ENCODE data around the gene JAG2. TPM values are rescaled to one million over a fixed set of nuclear protein-coding genes. Genes with fewer than 3 reads are reported as not detected.

JAG2 gene
- total RNA-seq, 1 donor from 2014 or later, result 0.44 TPM

- DNase-seq (no peak), ATAC-seq (ENCODE audit: low read depth) (no peak)
- Mint-ChIP-seq H3K27me3 (no peaks in the 10 kb centered on the region), H3K9me3 (no peaks in the 10 kb centered on the region), H3K4me3 (no peak overlapping the region), H3K4me1 (no peaks in the 10 kb centered on the region), H3K27ac (no peak overlapping the region), H3K36me3 (ENCODE audit: low read depth) (no peaks in the 10 kb centered on the region)
- CTCF ChIA-PET, result no interaction called here
- intact Hi-C loops (cut with micrococcal nuclease), result no loop called here
- POLR2A ChIA-PET, result no interaction called here
- TF ChIP-seq CTCF (IDR thresholded peaks at IDR 0.05), result no peak
Measured at GRCh38 chr14:105146181-105146975, 22.2 kb downstream of the JAG2 start.

- ATAC-seq (ENCODE audit: low read depth) (no peak), DNase-seq (no peak)
- no peak overlapping the region for H3K4me3 Mint-ChIP-seq
- intact Hi-C loops (cut with micrococcal nuclease), result no loop called here
- H3K27me3 Mint-ChIP-seq, result no peaks in the 10 kb centered on the region
- TF ChIP-seq CTCF (IDR thresholded peaks at IDR 0.05), result no peak
- no peaks in the 10 kb centered on the region for H3K9me3 Mint-ChIP-seq
- H3K4me1 Mint-ChIP-seq, result no peaks in the 10 kb centered on the region
- no peaks in the 10 kb centered on the region for H3K36me3 Mint-ChIP-seq (ENCODE audit: low read depth)
- ChIA-PET CTCF (no interaction called here), POLR2A (no interaction called here)
- H3K27ac Mint-ChIP-seq, result no peak overlapping the region
Measured at GRCh38 chr14:105145381-105146180, 23.0 kb downstream of the JAG2 start.

GRCh38 chr14:105144666-105145380, 23.8 kb downstream of the JAG2 start:
- no peak overlapping the region for H3K4me3 Mint-ChIP-seq
- ATAC-seq (ENCODE audit: low read depth) (no peak), DNase-seq (no peak)
- peaks cover 5% of the 10 kb centered on the region for H3K9me3 Mint-ChIP-seq
- H3K4me1 Mint-ChIP-seq, result no peaks in the 10 kb centered on the region
- no peaks in the 10 kb centered on the region for H3K27me3 Mint-ChIP-seq
- no peaks in the 10 kb centered on the region for H3K36me3 Mint-ChIP-seq (ENCODE audit: low read depth)
- intact Hi-C loops (cut with micrococcal nuclease), result no loop called here
- ChIA-PET CTCF (no interaction called here), POLR2A (no interaction called here)
- TF ChIP-seq CTCF (IDR thresholded peaks at IDR 0.05), result no peak
- H3K27ac Mint-ChIP-seq, result no peak overlapping the region

DNA sequence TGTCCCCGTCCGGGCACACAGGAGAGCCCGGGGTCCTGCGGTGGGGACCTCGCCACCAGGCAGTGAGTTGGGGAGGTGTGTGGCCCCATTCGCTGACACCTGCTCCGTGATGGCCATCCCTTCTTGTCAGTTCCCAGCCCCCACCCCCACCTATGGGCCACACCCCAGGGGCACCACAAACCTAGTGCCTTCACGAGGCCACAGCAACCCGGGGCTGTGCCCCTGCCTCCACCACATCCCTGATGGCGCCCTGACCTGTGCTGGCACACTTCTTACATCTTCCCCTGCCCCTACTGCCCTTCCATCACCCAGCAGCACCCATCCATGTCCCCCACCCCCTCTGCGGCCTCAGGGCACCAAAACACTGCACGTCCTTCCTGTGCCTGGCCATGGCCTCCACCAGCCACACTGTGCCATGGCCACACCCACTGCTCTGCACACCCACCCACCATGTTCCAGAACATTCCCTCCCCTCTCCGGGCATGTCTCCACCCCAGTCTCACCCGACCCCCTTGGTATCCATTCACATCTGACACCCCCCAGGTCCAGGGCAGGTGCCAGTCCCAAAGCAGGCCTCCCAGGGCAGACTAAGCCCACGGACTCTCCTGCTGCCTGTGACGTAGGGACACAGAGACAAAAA, 24.4 kb downstream of the JAG2 start:
- Mint-ChIP-seq H3K4me1 (no peaks in the 10 kb centered on the region), H3K4me3 (no peak overlapping the region), H3K9me3 (peaks cover 5% of the 10 kb centered on the region), H3K36me3 (ENCODE audit: low read depth) (no peaks in the 10 kb centered on the region), H3K27me3 (no peaks in the 10 kb centered on the region), H3K27ac (no peak overlapping the region)
- no peak for TF ChIP-seq CTCF (IDR thresholded peaks at IDR 0.05)
- no peak for DNase-seq
- intact Hi-C loops (cut with micrococcal nuclease), result no loop called here
- ChIA-PET POLR2A (no interaction called here), CTCF (no interaction called here)
- ATAC-seq (ENCODE audit: low read depth), result no peak

All from activated B cell treated with CpG ODN at 0.5 μM for 24 hours (primary cell).